K562 (cell line): Measurements from ENCODE around the gene KCNQ5. TPM values are rescaled to one million over a fixed set of nuclear protein-coding genes. Genes with fewer than 3 reads are reported as not detected.

Source experiments
- ATAC-seq: fragments of 200-7000 bp; cut with Tn5 transposase; 3 replicates; pipeline ENCODE4 v1.9.1; 2020; ENCODE audit warnings: moderate library complexity
- BruUV-seq: library from RNA; stranded (reverse); fragments of 400-500 nt; replicated peaks from 2 replicates; lab custom pipeline; 2021; lab: Mats Ljungman, UMichigan
- CTCF ChIA-PET: fragments of 300-600 bp; formaldehyde crosslinking; extraction: SDS; loops from one replicate; lab custom pipeline; 2021; ENCODE audit warnings: low intra/inter-chr PET ratio; lab: Yijun Ruan, JAX
- POLR2A ChIA-PET: fragments of 300-600, 350-650 bp; sonication (Branson Sonifier 250); formaldehyde crosslinking; extraction: SDS; loops from one replicate; lab custom pipeline; 2021; ENCODE audit warnings: antibody characterized with exemption, inconsistent platforms; lab: Yijun Ruan, JAX
- DNase-seq, 4 experiments: peaks; one replicate each; pipeline versions ENCODE4 v3.0.0 to v3.0.0-alpha.2; 2011 to 2018; ENCODE audit warnings: low spot score in 3 of 4, mixed read lengths in 3 of 4; ENCODE audit errors: extremely low read depth in 1 of 4
- FAIRE-seq: peaks from 2 replicates; lab custom pipeline; 2011; peaks lifted over from hg19 to GRCh38; lab: Jason Lieb, UNC
- H2AFZ ChIP-seq: 2 replicates; pipeline ENCODE4 v1.6.0; 2011; ENCODE audit warnings: low read depth, low read length, control low read depth, inconsistent platforms
- H3K27ac ChIP-seq: fragments of 200-600 bp; 3 replicates; pipeline ENCODE4 v1.8.0; 2011; ENCODE audit warnings: low read depth, mild to moderate bottlenecking, control low read depth, inconsistent platforms, low read length, moderate library complexity, mixed read lengths; ENCODE audit errors: extremely low read depth
- H3K27me3 ChIP-seq, 2 experiments: fragments of 300-600 bp in 1 of 2; 2 replicates in 1 of 2; 3 replicates in 1 of 2; pipeline versions ENCODE4 v1.6.0 to v1.8.0; 2011; ENCODE audit warnings: inconsistent platforms in 2 of 2, low read length in 2 of 2, mild to moderate bottlenecking in 1 of 2, mixed read lengths in 1 of 2, moderate library complexity in 1 of 2; ENCODE audit not compliant: control insufficient read depth in 2 of 2, insufficient read depth in 2 of 2
- H3K36me3 ChIP-seq: fragments of 300-600 bp; 3 replicates; pipeline ENCODE4 v1.8.0; 2011; ENCODE audit warnings: mild to moderate bottlenecking, low read length, inconsistent platforms; ENCODE audit not compliant: control insufficient read depth, insufficient read depth
- H3K4me1 ChIP-seq, 2 experiments: fragments of 200-600 bp in 1 of 2; replicated peaks in 1 of 2; 2 replicates in 1 of 2; 3 replicates in 1 of 2; pipeline versions ENCODE4 v1.5.1 to v1.8.0; 2011; ENCODE audit warnings: inconsistent platforms in 2 of 2, low read length in 2 of 2, mild to moderate bottlenecking in 1 of 2, mixed read lengths in 1 of 2, moderate library complexity in 1 of 2; ENCODE audit not compliant: control insufficient read depth in 2 of 2, insufficient read depth in 2 of 2
- H3K4me2 ChIP-seq: 2 replicates; pipeline ENCODE4 v1.6.1; 2011; ENCODE audit warnings: low read length, control low read depth, inconsistent platforms, mixed read lengths; ENCODE audit not compliant: insufficient read depth
- H3K4me3 ChIP-seq: fragments of 200-600 bp; sonication (generic), shearing (Covaris generic); 2 replicates; pipeline ENCODE4 v1.5.1; 2016; ENCODE audit warnings: control low read depth, inconsistent platforms
- H3K79me2 ChIP-seq: fragments of 200-600 bp; 3 replicates; pipeline ENCODE4 v1.8.0; 2011; ENCODE audit warnings: low read length, inconsistent platforms; ENCODE audit not compliant: control insufficient read depth, insufficient read depth
- H3K9ac ChIP-seq, 2 experiments: 2 replicates each; pipeline versions ENCODE4 v1.6.0 to v1.6.1; 2011; ENCODE audit warnings: low read depth in 2 of 2, low read length in 2 of 2, control low read depth in 1 of 2, inconsistent platforms in 1 of 2, mild to moderate bottlenecking in 1 of 2, mixed read lengths in 1 of 2; ENCODE audit not compliant: insufficient read depth in 1 of 2
- H3K9me1 ChIP-seq: one replicate; pipeline ENCODE4 v1.6.0; 2011; ENCODE audit warnings: inconsistent platforms, mild to moderate bottlenecking, low read length, moderate library complexity; ENCODE audit not compliant: control insufficient read depth, insufficient read depth
- H3K9me3 ChIP-seq: replicated peaks from 2 replicates; pipeline ENCODE4 v1.5.1; 2011; ENCODE audit warnings: low read depth, low read length, inconsistent platforms; ENCODE audit not compliant: control insufficient read depth, insufficient read depth
- H4K20me1 ChIP-seq: replicated peaks from 2 replicates; pipeline ENCODE4 v1.6.1; 2011; ENCODE audit warnings: low read length, inconsistent platforms, mixed read lengths; ENCODE audit not compliant: control insufficient read depth, insufficient read depth
- CBX1 ChIP-seq: sonication (generic); IDR thresholded peaks from 2 replicates; pipeline ENCODE4 v1.6.1; 2016; ENCODE audit warnings: antibody characterized with exemption, low read depth, mild to moderate bottlenecking
- DPF2 ChIP-seq: fragments of 450-650 bp; IDR thresholded peaks from 2 replicates; pipeline ENCODE4 v1.6.1; 2016
- HMG20A ChIP-seq: fragments of 450-650 bp; formaldehyde crosslinking; conservative IDR thresholded peaks from 2 replicates; pipeline ENCODE4 v1.4.0; 2020; ENCODE audit warnings: mild to moderate bottlenecking, mixed read lengths
- KDM5B ChIP-seq: fragments of 200-600 bp; sonication (generic); IDR thresholded peaks from 2 replicates; pipeline ENCODE4 v1.6.1; 2012; ENCODE audit warnings: low read depth, mild to moderate bottlenecking, moderate library complexity, low read length, control low read depth, inconsistent platforms; ENCODE audit not compliant: insufficient replicate concordance
- MXI1 ChIP-seq: IDR thresholded peaks from 2 replicates; pipeline ENCODE4 v1.6.1; 2011; ENCODE audit warnings: low read depth, mild to moderate bottlenecking, improper control_type of control experiment, low read length
- RBBP5 ChIP-seq: fragments of 200-600 bp; sonication (generic); IDR thresholded peaks from 2 replicates; pipeline ENCODE4 v1.6.1; 2012; ENCODE audit warnings: borderline replicate concordance, mild to moderate bottlenecking, low read length, control low read depth, inconsistent platforms; ENCODE audit not compliant: insufficient read depth, poor library complexity, severe bottlenecking
- TAF7 ChIP-seq: fragments of 450-650 bp; IDR thresholded peaks from 2 replicates; pipeline ENCODE4 v1.6.1; 2016; ENCODE audit warnings: missing genetic modification characterization, missing compliant biosample characterization
- ZNF408 ChIP-seq: fragments of 250-450 bp; sonication (Bioruptor Pico); IDR thresholded peaks from 2 replicates; pipeline ENCODE4 v1.4.0; 2020; ENCODE audit warnings: low read depth, mild to moderate bottlenecking, moderate library complexity
- WGBS: fragments of 100-300 bp; shearing (Covaris generic); methylation state at CpG from one replicate; pipeline ENCODE4 v1.1.6; 2016; ENCODE audit warnings: low coverage, mixed read lengths; ENCODE audit not compliant: insufficient coverage; ENCODE audit errors: missing lambda C conversion rate; 5-methylcytosine and 5-hydroxymethylcytosine counted together
- in situ Hi-C: fragments of 300-500 bp; cut with MboI; formaldehyde crosslinking; loops from 4 replicates; pipeline ENCODE4 v1.15.0; 2018; ENCODE audit warnings: inconsistent platforms, mixed read lengths
- intact Hi-C: fragments of 100-400 bp; cut with micrococcal nuclease; formaldehyde crosslinking; loops from 2 replicates; pipeline ENCODE4 v1.14.2; 2022
- polyA plus RNA-seq, 8 experiments: library from polyadenylated mRNA; depleted of rRNA in 4 of 8; stranded (reverse) in 5 of 8; unstranded in 3 of 8; fragments of >200 nt; fragmentation: Nextera tagmentation in 2 of 8; fragmentation: Illumina TruSeq in 1 of 8; extraction: Ambion mirVana in 2 of 8; extraction: Trizol in 1 of 8; gene quantifications; 2 replicates each; pipeline versions ENCODE4 v1.2.1 to v1.2.3, GENCODE V29; 2011 to 2014; ENCODE audit warnings: inconsistent platforms in 1 of 8, missing spikeins in 1 of 8
- total RNA-seq, 7 experiments: library from RNA; depleted of rRNA in 6 of 7; stranded (reverse); fragments of >200 nt in 6 of 7; fragmentation: Illumina TruSeq in 2 of 7; extraction: Trizol in 2 of 7; gene quantifications; 2 replicates each; pipeline versions ENCODE4 v1.2.1 to v1.2.3, GENCODE V29; 2011 to 2021; ENCODE audit warnings: low replicate concordance in 1 of 7
- TF ChIP-seq, protein P1 (sequence below): fragments of 250-450 bp; sonication (Bioruptor Pico); IDR thresholded peaks from 2 replicates; pipeline ENCODE4 v1.5.0; 2021; ENCODE audit warnings: mild to moderate bottlenecking, moderate library complexity
- TF ChIP-seq, protein P2 (sequence below): IDR thresholded peaks from 2 replicates; pipeline ENCODE4 v1.6.1; 2011; ENCODE audit not compliant: insufficient read length; ENCODE audit errors: extremely low read depth
- TF ChIP-seq, protein P3 (sequence below): fragments of 200-400 bp; formaldehyde crosslinking; IDR thresholded peaks from 2 replicates; pipeline ENCODE4 v1.6.1; 2017; ENCODE audit warnings: mild to moderate bottlenecking, low read depth, low read length, moderate library complexity

Gene KCNQ5
- total and polyA plus RNA-seq, 9 of the 15 experiments (the other 6 are each of a cell fraction or from before 2014, with no cell fraction given): 0.31 to 5.9 (median 2.6) TPM

DNA sequence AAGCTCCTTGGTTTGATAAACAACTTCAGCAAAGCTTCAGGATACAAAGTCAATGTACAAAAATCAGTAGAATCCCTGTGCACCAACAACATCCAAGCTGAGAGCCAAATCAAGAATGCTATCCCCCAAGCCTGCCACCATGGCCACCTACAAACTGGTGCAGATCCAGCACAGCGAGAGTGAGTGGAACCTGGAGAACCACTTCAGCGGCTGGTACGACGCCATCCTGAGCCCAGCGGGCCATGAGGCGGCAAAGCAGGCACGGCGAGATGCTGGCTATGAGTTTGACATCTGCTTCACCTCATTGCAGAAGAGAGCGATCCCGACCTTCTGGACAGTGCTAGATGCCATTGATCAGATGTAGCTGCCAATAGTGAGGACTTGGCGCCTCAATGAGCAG lies 433.1 kb downstream of the KCNQ5 start:
- in situ Hi-C loops (no loop called here), intact Hi-C loops (no loop called here)
- Histone ChIP-seq H3K79me2 (no peaks in the 10 kb centered on the region), H3K9ac (no peak overlapping the region; a peak in 1 of 4 replicates), H2AFZ (no peak overlapping the region), H3K4me2 (no peak overlapping the region), H3K36me3 (no peaks in the 10 kb centered on the region), H3K4me1 (no peaks in the 10 kb centered on the region), H3K9me3 (no peaks in the 10 kb centered on the region), H3K9me1 (no peaks in the 10 kb centered on the region), H4K20me1 (no peaks in the 10 kb centered on the region), H3K27ac (no peak overlapping the region), H3K4me3 (no peak overlapping the region), H3K27me3 (no peaks in the 10 kb centered on the region)
- no TSS peak for BruUV-seq
- CTCF ChIA-PET: no interaction called here
- no peak for FAIRE-seq
- POLR2A ChIA-PET: interaction anchor here (0.7 kb wide), 1 partner anchor 12 kb away, joined by 3 read pairs; no protein-coding TSS in a partner anchor
- WGBS: 16% methylated on average over 10 of the region's 11 CpGs
- ATAC-seq: no peak
- no peak for DNase-seq
- TF ChIP-seq, protein P1, sequence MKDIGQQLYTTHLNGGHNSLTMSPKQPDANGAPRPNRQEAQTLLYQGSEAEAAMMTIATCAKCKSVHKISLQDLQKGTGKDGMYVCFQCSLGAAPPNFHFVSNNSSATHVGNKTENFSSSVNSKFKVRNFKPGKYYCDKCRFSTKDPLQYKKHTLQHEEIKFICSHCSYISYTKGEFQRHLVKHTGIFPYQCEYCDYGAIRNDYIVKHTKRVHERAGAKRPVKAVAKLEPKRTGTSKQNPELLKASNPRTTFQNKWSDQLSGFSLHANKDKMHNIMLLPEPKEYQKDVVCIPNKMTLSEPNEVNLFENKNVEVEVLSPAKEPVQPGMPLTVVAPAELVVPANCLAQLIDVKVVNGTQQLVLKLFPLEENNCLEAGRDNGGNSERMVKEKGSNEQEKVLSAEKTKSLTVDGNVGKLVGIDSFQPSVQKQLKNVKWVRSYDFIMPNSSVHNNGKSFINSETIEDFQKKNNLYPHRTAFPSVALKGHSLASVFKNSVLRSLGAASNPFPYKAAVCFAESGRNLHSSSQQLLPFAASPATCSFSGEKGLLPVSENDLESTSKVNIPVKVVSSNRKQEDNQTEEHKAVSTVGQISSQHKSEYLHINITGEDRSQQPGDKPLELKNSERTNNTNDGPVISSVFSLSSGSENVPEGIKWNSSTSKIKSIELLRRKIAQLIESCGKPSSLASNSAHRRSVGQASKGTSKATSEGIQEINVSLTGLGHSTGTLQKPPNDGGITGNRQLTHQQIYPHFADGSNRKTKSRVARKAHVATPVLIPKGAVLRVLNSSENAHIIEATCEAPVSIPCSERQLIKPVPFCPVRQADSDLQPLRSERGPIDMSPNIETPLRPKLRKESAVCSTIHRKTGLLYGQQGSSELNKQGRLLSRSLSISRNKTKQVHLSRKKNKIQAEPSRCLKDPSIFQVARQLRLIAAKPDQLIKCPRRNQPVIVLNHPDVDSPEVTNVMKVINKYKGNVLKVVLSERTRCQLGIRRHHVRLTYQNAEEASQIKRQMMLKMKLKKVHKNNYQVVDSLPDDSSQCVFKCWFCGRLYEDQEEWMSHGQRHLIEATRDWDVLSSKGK (CRISPR knock-in tag): no peak
- no peak for TF ChIP-seq RBBP5
- TF ChIP-seq CBX1: no peak
- TF ChIP-seq KDM5B: no peak
- no peak for TF ChIP-seq MXI1
- no peak for TF ChIP-seq HMG20A (CRISPR knock-in tag)
- no peak for TF ChIP-seq ZNF408 (CRISPR knock-in tag)
- TF ChIP-seq, protein P2, sequence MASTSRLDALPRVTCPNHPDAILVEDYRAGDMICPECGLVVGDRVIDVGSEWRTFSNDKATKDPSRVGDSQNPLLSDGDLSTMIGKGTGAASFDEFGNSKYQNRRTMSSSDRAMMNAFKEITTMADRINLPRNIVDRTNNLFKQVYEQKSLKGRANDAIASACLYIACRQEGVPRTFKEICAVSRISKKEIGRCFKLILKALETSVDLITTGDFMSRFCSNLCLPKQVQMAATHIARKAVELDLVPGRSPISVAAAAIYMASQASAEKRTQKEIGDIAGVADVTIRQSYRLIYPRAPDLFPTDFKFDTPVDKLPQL: no peak
- no peak for TF ChIP-seq DPF2
- TF ChIP-seq TAF7: no peak
- TF ChIP-seq, protein P3, sequence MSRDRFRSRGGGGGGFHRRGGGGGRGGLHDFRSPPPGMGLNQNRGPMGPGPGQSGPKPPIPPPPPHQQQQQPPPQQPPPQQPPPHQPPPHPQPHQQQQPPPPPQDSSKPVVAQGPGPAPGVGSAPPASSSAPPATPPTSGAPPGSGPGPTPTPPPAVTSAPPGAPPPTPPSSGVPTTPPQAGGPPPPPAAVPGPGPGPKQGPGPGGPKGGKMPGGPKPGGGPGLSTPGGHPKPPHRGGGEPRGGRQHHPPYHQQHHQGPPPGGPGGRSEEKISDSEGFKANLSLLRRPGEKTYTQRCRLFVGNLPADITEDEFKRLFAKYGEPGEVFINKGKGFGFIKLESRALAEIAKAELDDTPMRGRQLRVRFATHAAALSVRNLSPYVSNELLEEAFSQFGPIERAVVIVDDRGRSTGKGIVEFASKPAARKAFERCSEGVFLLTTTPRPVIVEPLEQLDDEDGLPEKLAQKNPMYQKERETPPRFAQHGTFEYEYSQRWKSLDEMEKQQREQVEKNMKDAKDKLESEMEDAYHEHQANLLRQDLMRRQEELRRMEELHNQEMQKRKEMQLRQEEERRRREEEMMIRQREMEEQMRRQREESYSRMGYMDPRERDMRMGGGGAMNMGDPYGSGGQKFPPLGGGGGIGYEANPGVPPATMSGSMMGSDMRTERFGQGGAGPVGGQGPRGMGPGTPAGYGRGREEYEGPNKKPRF: no peak
